ENCODE measurements around the gene TMEM69. TPM values are rescaled to one million over a fixed set of nuclear protein-coding genes. Genes with fewer than 3 reads are reported as not detected.

Gene TMEM69
- total and polyA plus RNA-seq, 8 donors, result 7.1 to 35.6 (median 14.2) TPM; not detected in 1

DNA sequence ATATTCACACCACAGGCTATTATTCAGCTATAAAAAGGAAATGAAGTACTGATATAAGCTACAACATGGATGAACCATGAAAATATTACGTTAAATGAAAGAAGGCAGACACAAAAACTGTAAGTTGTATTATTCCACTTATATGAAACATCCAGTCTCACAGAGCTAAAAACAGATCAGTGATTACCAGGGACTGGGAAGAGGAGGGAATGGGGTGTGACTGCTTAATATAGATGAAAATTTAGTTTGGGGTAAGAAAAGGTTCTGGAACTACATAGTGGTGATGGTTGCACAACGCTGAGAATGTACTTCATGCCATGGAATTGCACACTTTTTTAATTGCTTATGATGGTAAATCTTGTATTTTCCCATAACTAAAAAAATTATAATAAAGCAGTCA, 21.1 kb upstream of the TMEM69 start:
- intact Hi-C loops (cut with DNase I; ENCODE audit: low total_unique reads), result no loop called here
- TF ChIP-seq EP300 (IDR thresholded peaks at IDR 0.05), result no peak
- TF ChIP-seq, protein P1, sequence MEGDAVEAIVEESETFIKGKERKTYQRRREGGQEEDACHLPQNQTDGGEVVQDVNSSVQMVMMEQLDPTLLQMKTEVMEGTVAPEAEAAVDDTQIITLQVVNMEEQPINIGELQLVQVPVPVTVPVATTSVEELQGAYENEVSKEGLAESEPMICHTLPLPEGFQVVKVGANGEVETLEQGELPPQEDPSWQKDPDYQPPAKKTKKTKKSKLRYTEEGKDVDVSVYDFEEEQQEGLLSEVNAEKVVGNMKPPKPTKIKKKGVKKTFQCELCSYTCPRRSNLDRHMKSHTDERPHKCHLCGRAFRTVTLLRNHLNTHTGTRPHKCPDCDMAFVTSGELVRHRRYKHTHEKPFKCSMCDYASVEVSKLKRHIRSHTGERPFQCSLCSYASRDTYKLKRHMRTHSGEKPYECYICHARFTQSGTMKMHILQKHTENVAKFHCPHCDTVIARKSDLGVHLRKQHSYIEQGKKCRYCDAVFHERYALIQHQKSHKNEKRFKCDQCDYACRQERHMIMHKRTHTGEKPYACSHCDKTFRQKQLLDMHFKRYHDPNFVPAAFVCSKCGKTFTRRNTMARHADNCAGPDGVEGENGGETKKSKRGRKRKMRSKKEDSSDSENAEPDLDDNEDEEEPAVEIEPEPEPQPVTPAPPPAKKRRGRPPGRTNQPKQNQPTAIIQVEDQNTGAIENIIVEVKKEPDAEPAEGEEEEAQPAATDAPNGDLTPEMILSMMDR (IDR thresholded peaks at IDR 0.05), result no peak
- no peak for TF ChIP-seq POLR2AphosphoS5 (IDR thresholded peaks at IDR 0.05)
- no peak for TF ChIP-seq POLR2A (IDR thresholded peaks at IDR 0.05)
- no peak for DNase-seq
- no peak overlapping the region for H3K4me3 ChIP-seq
- no peaks in the 10 kb centered on the region for H3K9me3 ChIP-seq
- peaks cover 14 to 78% (median 40%) of the 10 kb centered on the region in 4 donors for H3K4me1 ChIP-seq
- 80 to 91% (median 87%) methylated on average over 2 of the region's 2 CpGs for WGBS, 5 donors
- no peaks in the 10 kb centered on the region for H3K27me3 ChIP-seq
- no peak overlapping the region for H3K27ac ChIP-seq
- H3K36me3 ChIP-seq, result no peaks in the 10 kb centered on the region

DNA sequence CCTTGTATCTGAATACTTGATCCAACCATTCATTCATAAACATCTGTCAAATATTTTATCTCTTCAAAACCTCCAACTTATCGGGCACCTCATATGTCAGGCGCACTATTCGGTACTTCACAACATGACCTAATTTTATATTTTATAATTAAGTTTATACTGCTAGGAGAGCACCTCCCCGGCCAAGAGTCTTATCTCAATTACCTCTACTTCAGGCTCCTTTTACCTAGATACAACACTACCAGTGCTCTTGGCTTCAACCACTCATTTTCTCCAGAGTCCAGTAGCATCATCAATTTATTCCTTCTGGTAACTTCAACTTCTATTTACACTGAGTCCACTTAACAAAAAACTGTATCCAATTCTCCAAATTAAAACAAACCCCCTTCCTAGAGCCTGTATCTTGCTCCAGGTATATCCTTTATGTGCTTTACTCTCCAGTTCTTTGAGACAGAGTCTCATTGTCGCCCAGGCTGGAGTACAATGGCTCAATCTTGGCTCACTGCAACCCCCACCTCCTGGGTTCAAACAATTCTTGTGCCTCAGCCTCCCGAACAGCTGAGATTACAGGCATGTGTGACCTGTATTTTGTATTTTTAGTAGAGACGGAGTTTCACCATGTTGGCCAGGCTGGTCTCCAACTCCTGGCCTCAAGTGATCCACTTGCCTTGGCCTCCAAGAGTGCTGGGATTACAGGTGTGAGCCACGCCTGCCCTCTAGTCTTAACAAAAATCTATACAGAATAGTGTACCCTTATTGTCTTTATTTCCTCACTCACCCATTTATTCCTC, 20.5 kb upstream of the TMEM69 start:
- no peak for DNase-seq
- Histone ChIP-seq H3K4me3 (no peak overlapping the region), H3K4me1 (peaks cover 14 to 78% (median 42%) of the 10 kb centered on the region in 4 donors), H3K27ac (no peak overlapping the region), H3K27me3 (no peaks in the 10 kb centered on the region), H3K36me3 (no peaks in the 10 kb centered on the region), H3K9me3 (no peaks in the 10 kb centered on the region)
- TF ChIP-seq, protein P1 (IDR thresholded peaks at IDR 0.05), result no peak
- TF ChIP-seq POLR2AphosphoS5 (IDR thresholded peaks at IDR 0.05) (no peak), EP300 (IDR thresholded peaks at IDR 0.05) (no peak), POLR2A (IDR thresholded peaks at IDR 0.05) (no peak)
- WGBS, 5 donors, result 55 to 75% (median 65%) methylated on average over 8 of the region's 8 CpGs
- intact Hi-C loops (cut with DNase I; ENCODE audit: low total_unique reads), result no loop called here

DNA sequence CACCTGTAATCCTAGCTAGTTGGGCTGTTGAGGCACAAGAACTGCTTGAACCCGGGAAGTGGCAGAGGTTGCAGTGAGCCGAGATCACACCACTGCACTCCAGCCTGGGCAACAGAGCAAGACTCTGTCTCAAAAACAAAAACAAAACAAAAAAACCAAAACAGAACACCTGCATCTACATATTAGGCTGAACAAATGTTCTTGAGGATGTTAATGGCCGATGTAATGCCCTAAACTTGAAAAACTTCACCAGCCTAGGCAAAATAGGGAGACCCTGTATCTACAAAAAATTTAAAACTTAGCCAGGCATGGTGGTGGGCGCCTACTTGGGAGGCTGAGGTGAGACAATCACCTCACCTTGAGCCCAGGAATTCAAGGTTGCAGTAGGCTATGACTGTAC, 19.5 kb upstream of the TMEM69 start:
- H3K4me3 ChIP-seq, result no peak overlapping the region
- 90 to 100% (median 94%) methylated on average over 4 of the region's 4 CpGs for WGBS, 5 donors
- intact Hi-C loops (cut with DNase I; ENCODE audit: low total_unique reads), result no loop called here

DNA sequence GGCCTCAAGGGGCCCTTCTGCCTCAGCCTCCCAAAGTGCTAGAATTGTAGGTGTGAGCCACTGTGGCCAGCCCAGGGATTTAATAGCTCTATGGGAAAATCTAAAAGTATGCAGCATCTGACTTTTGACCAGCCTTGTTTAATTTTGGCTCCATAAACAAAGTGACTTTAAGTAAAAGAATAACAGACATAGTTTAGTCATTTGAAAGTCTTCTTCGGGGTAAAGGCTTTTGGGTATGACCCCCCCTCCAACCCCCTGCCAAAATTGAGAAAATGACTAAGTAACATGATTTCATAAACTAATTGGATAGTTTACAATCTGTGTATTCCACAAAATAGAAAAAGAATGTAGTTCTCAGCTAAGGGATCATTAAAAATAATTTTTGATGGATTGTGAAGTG, 18.6 kb upstream of the TMEM69 start:
- TF ChIP-seq, protein P1 (IDR thresholded peaks at IDR 0.05), result no peak
- TF ChIP-seq EP300 (IDR thresholded peaks at IDR 0.05), result no peak
- TF ChIP-seq POLR2A (IDR thresholded peaks at IDR 0.05), result no peak
- TF ChIP-seq POLR2AphosphoS5 (IDR thresholded peaks at IDR 0.05), result no peak
- H3K4me1 ChIP-seq, result peaks cover 14 to 82% (median 51%) of the 10 kb centered on the region in 4 donors
- intact Hi-C loops (cut with DNase I; ENCODE audit: low total_unique reads), result no loop called here

More for the DNA sequence above, 19.5 kb upstream of the TMEM69 start:
- TF ChIP-seq, protein P1 (IDR thresholded peaks at IDR 0.05), result no peak
- TF ChIP-seq POLR2AphosphoS5 (IDR thresholded peaks at IDR 0.05), result no peak
- TF ChIP-seq POLR2A (IDR thresholded peaks at IDR 0.05), result no peak
- TF ChIP-seq EP300 (IDR thresholded peaks at IDR 0.05), result no peak
- Histone ChIP-seq H3K4me1 (peaks cover 14 to 78% (median 47%) of the 10 kb centered on the region in 4 donors), H3K36me3 (no peaks in the 10 kb centered on the region), H3K27ac (no peak overlapping the region), H3K9me3 (no peaks in the 10 kb centered on the region), H3K27me3 (no peaks in the 10 kb centered on the region)
- no peak for DNase-seq

More for the DNA sequence above, 18.6 kb upstream of the TMEM69 start:
- no peaks in the 10 kb centered on the region for H3K27me3 ChIP-seq
- H3K36me3 ChIP-seq, result peaks cover 0 to 1% (median under 1%) of the 10 kb centered on the region in 4 donors
- H3K9me3 ChIP-seq, result no peaks in the 10 kb centered on the region
- no peak overlapping the region for H3K4me3 ChIP-seq
- H3K27ac ChIP-seq, result peak overlapping the region in 1 of 5 donors; percentile 37
- no peak for DNase-seq
- WGBS, 5 donors, result 46 to 67% (median 58%) methylated on average over 1 of the region's 1 CpG
